Endothelial cell of umbilical vein (primary cell): ENCODE data around the gene RPS14. TPM values are rescaled to one million over a fixed set of nuclear protein-coding genes. Genes with fewer than 3 reads are reported as not detected.

Source experiments
- BruUV-seq: library from RNA; stranded (reverse); fragments of 400-500 nt; replicated peaks from 2 replicates; lab custom pipeline; 2021; lab: Mats Ljungman, UMichigan
- CTCF ChIA-PET: fragments of 300-600, 350-600 bp; sonication (Branson Sonifier 250); formaldehyde crosslinking; loops from one replicate; lab custom pipeline; 2021; ENCODE audit warnings: antibody characterized with exemption, inconsistent platforms; lab: Charles Lee
- POLR2A ChIA-PET: fragments of 300-600, 350-600 bp; sonication (Branson Sonifier 250); formaldehyde crosslinking; loops from one replicate; lab custom pipeline; 2021; ENCODE audit warnings: antibody characterized with exemption, inconsistent platforms; lab: Charles Lee
- DNase-seq: peaks from one replicate; pipeline ENCODE4 v3.0.0-alpha.2; 2011; ENCODE audit warnings: low read depth, low spot score
- FAIRE-seq: peaks from 2 replicates; lab custom pipeline; 2011; peaks lifted over from hg19 to GRCh38; lab: Jason Lieb, UNC
- H2AFZ ChIP-seq: 2 replicates; pipeline ENCODE4 v1.6.0; 2012; ENCODE audit warnings: low read depth, low read length, control low read depth, inconsistent platforms
- H3K27ac ChIP-seq: 2 replicates; pipeline ENCODE4 v1.5.1; 2011; ENCODE audit warnings: low read depth, mild to moderate bottlenecking, control low read depth, low read length, moderate library complexity; ENCODE audit not compliant: insufficient read depth
- H3K27me3 ChIP-seq, 2 experiments: 2 replicates each; pipeline versions ENCODE4 v1.6.0 to v1.6.1; 2011; ENCODE audit warnings: low read length in 2 of 2, mixed read lengths in 1 of 2; ENCODE audit not compliant: control insufficient read depth in 2 of 2, insufficient read depth in 2 of 2
- H3K36me3 ChIP-seq, 2 experiments: 2 replicates in 1 of 2; 3 replicates in 1 of 2; pipeline ENCODE4 v1.5.1; 2011; ENCODE audit warnings: low read length in 2 of 2, mild to moderate bottlenecking in 1 of 2, moderate library complexity in 1 of 2; ENCODE audit not compliant: control insufficient read depth in 2 of 2, insufficient read depth in 2 of 2; ENCODE audit errors: extremely low read depth in 1 of 2
- H3K4me1 ChIP-seq: 3 replicates; pipeline ENCODE4 v1.5.1; 2011; ENCODE audit warnings: mild to moderate bottlenecking, low read length; ENCODE audit not compliant: control insufficient read depth, insufficient read depth; ENCODE audit errors: extremely low read depth
- H3K4me2 ChIP-seq: 2 replicates; pipeline ENCODE4 v1.6.1; 2011; ENCODE audit warnings: low read length, control low read depth, mixed read lengths; ENCODE audit not compliant: insufficient read depth
- H3K4me3 ChIP-seq, 3 experiments: fragments of 200-600 bp in 1 of 3; sonication (generic), shearing (Covaris generic) in 1 of 3; replicated peaks in 1 of 3; 2 replicates each; pipeline ENCODE4 v1.5.1; 2011 to 2016; ENCODE audit warnings: control low read depth in 3 of 3, low read length in 3 of 3, mild to moderate bottlenecking in 2 of 3, inconsistent platforms in 1 of 3, low read depth in 1 of 3, moderate library complexity in 1 of 3; ENCODE audit not compliant: insufficient read depth in 1 of 3
- H3K79me2 ChIP-seq: 2 replicates; pipeline ENCODE4 v1.6.0; 2012; ENCODE audit warnings: low read length, inconsistent platforms; ENCODE audit not compliant: control insufficient read depth, insufficient read depth
- H3K9ac ChIP-seq: replicated peaks from 2 replicates; pipeline ENCODE3; 2011; ENCODE audit warnings: low read length, control low read depth; ENCODE audit not compliant: insufficient read depth; ENCODE audit errors: extremely low read depth
- H3K9me1 ChIP-seq: replicated peaks from 3 replicates; pipeline ENCODE4 v1.6.0; 2011; ENCODE audit warnings: mild to moderate bottlenecking, low read length; ENCODE audit not compliant: control insufficient read depth, insufficient read depth; ENCODE audit errors: extremely low read depth
- H3K9me3 ChIP-seq: replicated peaks from 2 replicates; pipeline ENCODE4 v1.5.1; 2012; ENCODE audit warnings: low read length, inconsistent platforms; ENCODE audit not compliant: control insufficient read depth, insufficient read depth
- H4K20me1 ChIP-seq: replicated peaks from 2 replicates; pipeline ENCODE3; 2011; ENCODE audit warnings: mild to moderate bottlenecking, low read length; ENCODE audit not compliant: control insufficient read depth, insufficient read depth; ENCODE audit errors: extremely low read depth
- EZH2 ChIP-seq: IDR thresholded peaks from 2 replicates; pipeline ENCODE4 v1.6.1; 2012; ENCODE audit warnings: borderline replicate concordance, low read depth, mild to moderate bottlenecking, moderate library complexity, low read length, inconsistent platforms; ENCODE audit not compliant: severe bottlenecking
- FOS ChIP-seq: IDR thresholded peaks from 2 replicates; pipeline ENCODE4 v1.6.1; 2011; ENCODE audit warnings: mild to moderate bottlenecking, low read length, moderate library complexity, borderline replicate concordance; ENCODE audit not compliant: insufficient read depth
- GATA2 ChIP-seq: IDR thresholded peaks from 2 replicates; pipeline ENCODE4 v1.7.0; 2011; ENCODE audit warnings: low read depth, mild to moderate bottlenecking, moderate library complexity, mixed read lengths, low read length; ENCODE audit not compliant: insufficient read length, insufficient read depth
- JUN ChIP-seq: IDR thresholded peaks from 2 replicates; pipeline ENCODE4 v1.6.1; 2011; ENCODE audit warnings: borderline replicate concordance, low read depth; ENCODE audit not compliant: insufficient read length, insufficient read depth
- MAX ChIP-seq: IDR thresholded peaks from 2 replicates; pipeline ENCODE4 v1.6.1; 2011; ENCODE audit not compliant: insufficient read depth, insufficient read length
- MYC ChIP-seq: IDR thresholded peaks from one replicate; pipeline ENCODE4 v1.6.1; 2011; ENCODE audit warnings: mild to moderate bottlenecking, low read depth, low read length
- POLR2A ChIP-seq: IDR thresholded peaks from 2 replicates; pipeline ENCODE4 v1.6.1; 2012; ENCODE audit warnings: low read depth, mild to moderate bottlenecking, control low read depth, low read length
- POLR2AphosphoS5 ChIP-seq: IDR thresholded peaks from 2 replicates; pipeline ENCODE4 v1.6.1; 2012; ENCODE audit warnings: low read depth, mild to moderate bottlenecking, control low read depth, low read length, moderate library complexity; ENCODE audit not compliant: insufficient read depth
- dilution Hi-C: fragments of 300-500 bp; cut with MboI; formaldehyde crosslinking; loops from one replicate; pipeline ENCODE4 v1.15.0; 2019; ENCODE audit warnings: low sequenced_read_pairs; ENCODE audit not compliant: extremely low pct_ligation_motif_present
- intact Hi-C: fragments of 100-400 bp; cut with micrococcal nuclease; formaldehyde crosslinking; loops from one replicate; pipeline ENCODE4 v1.10.0; 2022
- polyA plus RNA-seq, 4 experiments: library from polyadenylated mRNA; depleted of rRNA in 3 of 4; stranded (reverse) in 3 of 4; unstranded in 1 of 4; fragments of >200 nt; gene quantifications; 2 replicates each; pipeline versions ENCODE4 v1.2.1 to v1.2.3, GENCODE V29; 2011 to 2012; ENCODE audit warnings: missing spikeins in 1 of 4
- total RNA-seq: library from RNA; stranded (reverse); gene quantifications from 2 replicates; pipeline ENCODE4 v1.2.3, GENCODE V29; 2021
- TF ChIP-seq, protein P1 (sequence below), 2 donors: IDR thresholded peaks; 1 replicate in 1 of 2; 2 replicates in 1 of 2; pipeline ENCODE4 v1.5.1; 2011; ENCODE audit warnings: low read length in 2 of 2, mild to moderate bottlenecking in 2 of 2, moderate library complexity in 2 of 2, control low read depth in 1 of 2, inconsistent platforms in 1 of 2, low read depth in 1 of 2; ENCODE audit not compliant: insufficient read depth in 1 of 2; ENCODE audit errors: extremely low read depth in 1 of 2

The RPS14 gene
- total and polyA plus RNA-seq, 2 donors (not counting 3 experiments of a cell fraction or from before 2014, with no cell fraction given), result 1,852 to 5,521 TPM

- Histone ChIP-seq H3K36me3 (no peaks in the 10 kb centered on the region), H3K79me2 (no peaks in the 10 kb centered on the region), H3K4me1 (peaks cover 9% of the 10 kb centered on the region), H3K27me3 (no peaks in the 10 kb centered on the region), H3K4me2 (no peak overlapping the region), H3K9ac (no peak overlapping the region), H3K9me1 (no peaks in the 10 kb centered on the region), H3K9me3 (no peaks in the 10 kb centered on the region), H3K27ac (no peak overlapping the region), H4K20me1 (no peaks in the 10 kb centered on the region), H2AFZ (no peak overlapping the region), H3K4me3 (no peak overlapping the region)
- TF ChIP-seq GATA2 (no peak), MAX (no peak), FOS (no peak), POLR2AphosphoS5 (no peak), JUN (no peak), MYC (no peak), EZH2 (no peak), POLR2A (no peak)
- TF ChIP-seq, protein P1, sequence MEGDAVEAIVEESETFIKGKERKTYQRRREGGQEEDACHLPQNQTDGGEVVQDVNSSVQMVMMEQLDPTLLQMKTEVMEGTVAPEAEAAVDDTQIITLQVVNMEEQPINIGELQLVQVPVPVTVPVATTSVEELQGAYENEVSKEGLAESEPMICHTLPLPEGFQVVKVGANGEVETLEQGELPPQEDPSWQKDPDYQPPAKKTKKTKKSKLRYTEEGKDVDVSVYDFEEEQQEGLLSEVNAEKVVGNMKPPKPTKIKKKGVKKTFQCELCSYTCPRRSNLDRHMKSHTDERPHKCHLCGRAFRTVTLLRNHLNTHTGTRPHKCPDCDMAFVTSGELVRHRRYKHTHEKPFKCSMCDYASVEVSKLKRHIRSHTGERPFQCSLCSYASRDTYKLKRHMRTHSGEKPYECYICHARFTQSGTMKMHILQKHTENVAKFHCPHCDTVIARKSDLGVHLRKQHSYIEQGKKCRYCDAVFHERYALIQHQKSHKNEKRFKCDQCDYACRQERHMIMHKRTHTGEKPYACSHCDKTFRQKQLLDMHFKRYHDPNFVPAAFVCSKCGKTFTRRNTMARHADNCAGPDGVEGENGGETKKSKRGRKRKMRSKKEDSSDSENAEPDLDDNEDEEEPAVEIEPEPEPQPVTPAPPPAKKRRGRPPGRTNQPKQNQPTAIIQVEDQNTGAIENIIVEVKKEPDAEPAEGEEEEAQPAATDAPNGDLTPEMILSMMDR (IDR thresholded peaks at IDR 0.05; ENCODE audit: extremely low read depth in 1 of 2, insufficient read depth in 1 of 2, low read depth in 1 of 2, low read length in 2 of 2), result no peak
- intact Hi-C loops, result no loop called here
- FAIRE-seq (no peak), DNase-seq (no peak)
- no TSS peak for BruUV-seq
- dilution Hi-C loops, result no loop called here
- CTCF ChIA-PET, result interaction anchor here (0.6 to 1.8 kb wide), 6 partner anchors 9 to 71 kb away, joined by 3 to 6 read pairs (median 4); no protein-coding TSS in a partner anchor
- POLR2A ChIA-PET, result interaction anchor here (0.6 to 1.5 kb wide), 3 partner anchors 10 to 24 kb away, joined by 3 to 5 read pairs (median 4); no protein-coding TSS in a partner anchor
These were observed 24.3 kb upstream of the RPS14 start for GRCh38 chr5:150473673-150474358.
